Measurements from ENCODE around the gene PTGER2.

- TF ChIP-seq, protein P1, sequence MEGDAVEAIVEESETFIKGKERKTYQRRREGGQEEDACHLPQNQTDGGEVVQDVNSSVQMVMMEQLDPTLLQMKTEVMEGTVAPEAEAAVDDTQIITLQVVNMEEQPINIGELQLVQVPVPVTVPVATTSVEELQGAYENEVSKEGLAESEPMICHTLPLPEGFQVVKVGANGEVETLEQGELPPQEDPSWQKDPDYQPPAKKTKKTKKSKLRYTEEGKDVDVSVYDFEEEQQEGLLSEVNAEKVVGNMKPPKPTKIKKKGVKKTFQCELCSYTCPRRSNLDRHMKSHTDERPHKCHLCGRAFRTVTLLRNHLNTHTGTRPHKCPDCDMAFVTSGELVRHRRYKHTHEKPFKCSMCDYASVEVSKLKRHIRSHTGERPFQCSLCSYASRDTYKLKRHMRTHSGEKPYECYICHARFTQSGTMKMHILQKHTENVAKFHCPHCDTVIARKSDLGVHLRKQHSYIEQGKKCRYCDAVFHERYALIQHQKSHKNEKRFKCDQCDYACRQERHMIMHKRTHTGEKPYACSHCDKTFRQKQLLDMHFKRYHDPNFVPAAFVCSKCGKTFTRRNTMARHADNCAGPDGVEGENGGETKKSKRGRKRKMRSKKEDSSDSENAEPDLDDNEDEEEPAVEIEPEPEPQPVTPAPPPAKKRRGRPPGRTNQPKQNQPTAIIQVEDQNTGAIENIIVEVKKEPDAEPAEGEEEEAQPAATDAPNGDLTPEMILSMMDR (IDR thresholded peaks at IDR 0.05): no peak
- TF ChIP-seq POLR2A (IDR thresholded peaks at IDR 0.05): no peak
These were observed 63.8 kb downstream of the PTGER2 start for GRCh38 chr14:52377940-52378339.

Data from adrenal gland (tissue), 5 donors.